Activated CD8-positive, alpha-beta memory T cell treated with anti-CD3 and anti-CD28 coated beads, Interleukin-2, amount 50 U/mL, for 48 hours (primary cell): ENCODE data around the gene PSMA6.
"Not testable (repeated sequence)": the region's sequence is repeated elsewhere in the genome, so short reads cannot be mapped to it uniquely, and the experiment has no call there.

ENCODE experiments used
- DNase-seq: peaks from one replicate; pipeline ENCODE4 v3.0.0-alpha.2; 2020

Gene PSMA6

DNA sequence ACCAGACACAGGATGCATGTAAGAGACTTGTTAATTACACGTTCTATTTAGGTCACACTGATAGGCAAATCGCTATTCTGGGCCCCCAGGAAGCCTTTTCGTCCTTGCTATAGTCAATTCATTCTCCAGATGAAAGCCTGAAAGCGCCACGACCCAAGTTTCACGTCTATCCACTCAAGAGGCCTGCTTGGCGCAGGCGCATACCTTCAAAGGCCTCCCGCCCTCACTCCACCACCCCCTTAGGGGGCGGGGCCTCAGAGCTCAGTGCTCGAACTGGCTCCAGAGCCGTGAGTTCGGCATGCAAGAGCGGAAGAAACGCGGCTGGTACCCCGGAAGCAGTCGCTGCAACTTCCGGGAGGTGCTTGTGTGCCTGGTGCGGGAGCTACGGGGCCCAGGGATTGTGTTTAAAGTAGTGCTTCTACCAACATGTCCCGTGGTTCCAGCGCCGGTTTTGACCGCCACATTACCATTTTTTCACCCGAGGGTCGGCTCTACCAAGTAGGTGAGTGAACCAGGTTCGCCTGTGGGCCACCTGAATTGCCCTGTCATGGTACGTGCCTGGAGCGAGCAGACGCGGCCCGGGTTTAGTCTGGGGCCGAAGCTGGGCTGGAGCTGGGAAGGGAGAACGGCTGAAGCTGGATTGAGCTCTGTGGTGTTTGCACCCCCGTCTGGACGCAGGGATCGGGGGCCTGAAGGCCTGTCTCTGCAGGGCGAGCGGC is at the start of gene PSMA6:
PSMA6 (plus strand) TSS at position 332 of the 719 bp plus-strand sequence; CDS start at position 427, 95 bp downstream.
- DNase-seq, result peak; percentile 98

- DNase-seq, result no peak
These were observed 49.4 kb upstream of the PSMA6 start for GRCh38 chr14:35242599-35243311.

- DNase-seq, result no peak
These were observed 48.2 kb upstream of the PSMA6 start for GRCh38 chr14:35243956-35244355.

DNA sequence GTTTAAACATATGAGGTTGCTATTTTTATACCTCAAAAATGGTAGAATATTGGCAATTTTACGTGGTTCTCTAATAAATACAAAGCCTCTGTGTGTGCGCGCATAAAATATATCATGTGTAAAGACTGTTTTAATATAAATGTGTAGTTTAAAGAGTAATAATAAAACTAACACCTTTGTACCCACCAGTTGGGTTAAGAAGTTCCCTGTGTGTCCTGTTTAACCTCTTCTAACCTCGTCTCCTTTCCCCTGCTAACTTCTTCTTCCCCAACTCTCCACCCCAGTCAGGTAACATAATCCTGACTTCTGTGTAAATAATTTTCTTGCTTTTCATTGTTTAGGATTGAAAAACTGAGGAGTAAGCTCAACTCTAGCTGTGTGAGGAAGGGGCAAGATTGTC is 47.6 kb upstream of the PSMA6 start:
- DNase-seq, result no peak

DNA sequence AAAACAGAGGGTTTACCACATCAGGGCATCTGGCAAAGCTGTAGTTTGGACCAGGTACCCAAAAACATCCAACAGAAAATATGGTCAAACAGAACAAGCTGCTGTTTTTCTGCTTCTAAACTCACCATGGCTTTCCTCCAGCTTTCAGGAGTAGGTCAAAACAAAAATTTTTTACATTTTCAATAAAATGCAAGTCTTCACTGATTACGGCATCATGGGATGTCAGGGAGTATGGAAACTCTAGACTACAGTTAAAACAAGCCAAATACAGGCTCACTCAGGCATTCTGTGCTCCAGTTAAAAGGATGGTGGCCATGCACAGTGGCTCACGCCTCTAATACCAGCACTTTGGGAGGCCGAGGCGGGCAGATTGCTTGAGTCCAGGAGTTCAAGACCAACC is 47.1 kb upstream of the PSMA6 start:
- DNase-seq, result no peak

- DNase-seq, result no peak
These were observed 44.3 kb upstream of the PSMA6 start for GRCh38 chr14:35247777-35248475.

GRCh38 chr14:35248476-35248788 is 43.8 kb upstream of the PSMA6 start:
- DNase-seq, result no peak

GRCh38 chr14:35250319-35250718 is 41.9 kb upstream of the PSMA6 start:
- no peak for DNase-seq

GRCh38 chr14:35252451-35252868 is 39.7 kb upstream of the PSMA6 start:
- peak; percentile 55 for DNase-seq

GRCh38 chr14:35253056-35253455 is 39.1 kb upstream of the PSMA6 start:
- not testable (repeated sequence) for DNase-seq

GRCh38 chr14:35254034-35254622 is 38.1 kb upstream of the PSMA6 start:
- not testable (repeated sequence) for DNase-seq

- DNase-seq, result no peak
These were observed 37.4 kb upstream of the PSMA6 start for GRCh38 chr14:35254736-35255135.

GRCh38 chr14:35255711-35256110 is 36.5 kb upstream of the PSMA6 start:
- DNase-seq, result no peak

DNA sequence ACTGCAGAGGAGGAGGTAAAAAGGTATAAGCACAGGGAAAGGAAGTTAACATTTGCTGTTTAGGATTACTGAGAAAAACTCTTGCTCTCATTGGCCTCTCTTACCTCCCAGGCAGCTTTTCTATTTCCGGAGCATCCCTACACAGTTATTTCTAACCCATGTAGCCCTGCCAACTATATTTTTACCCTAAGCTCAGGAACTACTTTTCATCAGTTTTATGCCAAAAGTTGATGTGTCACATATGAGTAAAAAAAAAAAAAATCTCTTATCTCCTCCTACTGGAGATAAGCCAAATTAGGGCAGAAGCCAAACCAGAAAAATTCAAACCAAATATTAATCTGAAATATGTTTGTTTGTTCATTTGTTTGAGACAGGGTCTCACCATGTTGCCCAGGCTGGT is 34.4 kb upstream of the PSMA6 start:
- no peak for DNase-seq

DNA sequence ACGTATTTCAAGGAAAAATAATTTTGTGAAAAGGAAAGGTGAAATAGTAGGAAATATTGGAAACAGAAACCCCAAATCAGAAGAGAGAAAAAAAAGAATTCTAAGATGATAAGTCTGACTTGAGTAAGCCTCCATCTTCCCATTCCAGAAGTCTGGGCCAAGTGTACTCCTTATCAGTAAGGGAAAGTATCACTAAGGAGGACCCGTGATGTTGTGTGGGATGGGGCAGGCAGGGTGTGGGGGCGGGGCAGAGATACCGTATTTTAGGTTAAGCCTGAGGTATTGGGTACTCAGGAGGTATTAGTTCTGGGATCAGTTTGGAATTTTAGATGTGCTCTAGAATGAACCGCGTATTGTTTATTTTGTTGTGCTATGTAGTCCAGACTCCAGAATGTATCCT is 33.8 kb upstream of the PSMA6 start:
- no peak for DNase-seq

DNA sequence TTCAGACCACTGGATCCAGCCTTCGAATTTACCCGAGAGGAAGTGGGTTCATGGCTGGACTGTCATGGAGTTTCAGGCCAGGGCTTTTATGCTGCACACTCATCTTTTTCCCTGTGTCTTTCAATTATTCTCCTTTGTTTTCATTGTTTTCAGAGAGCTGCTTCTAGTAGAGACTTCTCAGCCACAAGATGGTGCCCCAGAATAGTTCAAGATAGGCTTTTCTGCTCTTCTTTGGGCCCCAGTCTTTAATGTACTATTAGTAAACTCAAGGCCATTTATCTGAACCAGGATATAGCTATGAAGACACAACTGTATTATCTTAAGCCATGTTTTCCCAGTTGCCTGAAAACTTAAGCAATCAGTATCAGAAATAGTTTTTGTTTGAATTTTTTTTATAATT is 30.4 kb upstream of the PSMA6 start:
- DNase-seq, result no peak

DNA sequence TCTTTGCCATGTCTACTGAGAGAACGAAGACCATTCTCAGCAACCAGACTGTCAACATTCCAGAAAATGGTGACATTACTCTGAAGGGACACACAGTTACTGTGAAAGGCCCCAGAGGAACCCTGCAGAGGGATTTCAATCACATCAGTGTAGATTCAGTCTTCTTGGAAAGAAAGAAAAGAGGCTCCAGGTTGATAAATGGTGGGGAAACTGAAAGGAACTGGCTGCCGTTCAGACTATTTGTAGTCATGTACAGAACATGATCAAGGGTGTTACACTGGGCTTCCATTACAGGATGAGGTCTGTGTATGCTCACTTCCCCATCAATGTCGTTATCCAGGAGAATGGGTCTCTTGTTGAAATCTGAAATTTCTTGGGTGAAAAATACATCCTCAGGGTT is 29.7 kb upstream of the PSMA6 start:
- DNase-seq, result no peak

GRCh38 chr14:35268946-35269345 is 23.2 kb upstream of the PSMA6 start:
- DNase-seq, result no peak

DNA sequence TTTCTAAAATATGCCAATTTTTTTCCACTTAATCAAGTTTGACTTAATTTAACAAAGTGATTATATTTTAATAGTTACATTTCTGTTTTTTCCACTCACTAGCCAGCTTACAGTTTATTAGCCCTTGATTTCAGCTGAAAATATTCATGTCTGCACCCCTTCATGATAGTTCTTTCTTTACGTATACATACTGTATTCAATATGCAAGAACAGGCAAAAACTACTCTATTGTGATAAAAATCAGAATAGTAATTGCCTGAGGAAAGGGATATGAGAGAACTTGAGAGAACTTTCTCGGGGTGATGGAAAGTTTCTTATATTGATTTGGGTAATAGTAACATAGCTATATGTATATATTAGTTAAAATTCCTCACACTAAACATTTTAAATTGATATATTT is 17.4 kb upstream of the PSMA6 start:
- DNase-seq, result no peak

DNA sequence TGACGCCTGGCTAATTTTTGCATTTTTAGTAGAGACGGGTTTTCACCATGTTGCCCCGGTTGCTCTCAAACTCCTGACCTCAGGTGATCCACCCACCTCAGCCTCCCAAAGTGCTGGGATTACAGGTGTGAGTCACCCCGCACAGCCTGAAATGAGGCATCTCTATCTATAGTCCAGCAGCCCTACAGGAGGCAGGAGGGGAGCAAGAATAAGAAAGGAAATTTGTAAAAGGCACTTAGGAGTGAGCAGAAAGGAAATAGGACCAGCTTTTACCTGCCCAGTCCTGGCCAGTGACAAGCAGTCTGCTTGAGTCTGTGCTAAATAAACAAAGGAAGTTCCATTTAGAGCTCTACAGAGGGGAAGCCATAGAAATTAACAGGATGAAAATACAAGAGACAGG is 15.0 kb upstream of the PSMA6 start:
- DNase-seq, result no peak

GRCh38 chr14:35279369-35279768 is 12.8 kb upstream of the PSMA6 start:
- no peak for DNase-seq

DNA sequence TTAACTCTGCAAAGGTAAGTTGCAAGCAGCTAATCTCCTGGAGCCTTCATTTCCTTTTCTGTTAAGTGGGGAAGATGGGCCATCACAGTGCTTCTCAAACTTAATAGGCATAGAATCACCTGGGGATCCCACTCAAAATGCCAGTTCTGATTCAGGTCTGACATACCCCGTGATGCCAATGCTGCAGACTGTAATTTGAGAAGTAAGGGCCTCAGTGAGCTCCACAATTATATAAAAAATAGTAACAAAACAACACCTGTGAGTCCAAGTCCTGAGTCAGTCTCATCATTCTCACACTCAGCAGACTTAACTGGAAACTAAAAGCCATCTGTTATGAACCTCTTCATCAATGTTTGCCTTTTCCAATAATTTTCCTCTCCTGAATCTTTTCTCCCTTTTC is 10.8 kb upstream of the PSMA6 start:
- no peak for DNase-seq

DNA sequence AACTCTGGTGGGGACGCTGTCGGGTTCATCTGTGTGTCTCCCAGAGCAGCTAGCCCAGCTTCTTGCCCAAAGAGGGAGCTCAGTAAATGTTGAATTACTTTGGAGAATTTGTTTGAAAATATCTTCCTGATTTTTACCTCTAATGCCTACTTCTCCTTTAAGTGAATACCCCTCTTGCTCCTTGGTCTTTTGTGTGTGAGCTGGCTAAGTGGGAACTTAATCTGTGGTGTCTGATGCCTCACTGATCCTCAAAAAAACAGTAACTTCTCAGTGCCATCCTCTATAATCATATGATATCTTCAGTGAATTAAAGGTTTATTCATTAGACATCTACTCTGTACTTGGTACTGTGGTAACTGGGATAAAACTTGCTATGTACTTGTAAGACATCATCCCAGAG is 7.7 kb upstream of the PSMA6 start:
- DNase-seq, result no peak
